Lower leg skin (tissue), 3 donors: ENCODE measurements around the gene ZFP91.

ENCODE experiments used
- POLR2A ChIP-seq, 2 donors: fragments of 450-650 bp; IDR thresholded peaks; one replicate each; pipeline ENCODE4 v1.6.1; 2016 to 2017; ENCODE audit warnings: antibody characterized with exemption in 2 of 2, mild to moderate bottlenecking in 1 of 2, moderate library complexity in 1 of 2
- TF ChIP-seq, protein P1 (sequence below), 3 donors: fragments of 450-650 bp; IDR thresholded peaks; one replicate each; pipeline ENCODE4 v1.5.1; 2016; ENCODE audit warnings: antibody characterized with exemption in 3 of 3, mild to moderate bottlenecking in 3 of 3, moderate library complexity in 2 of 3

DNA sequence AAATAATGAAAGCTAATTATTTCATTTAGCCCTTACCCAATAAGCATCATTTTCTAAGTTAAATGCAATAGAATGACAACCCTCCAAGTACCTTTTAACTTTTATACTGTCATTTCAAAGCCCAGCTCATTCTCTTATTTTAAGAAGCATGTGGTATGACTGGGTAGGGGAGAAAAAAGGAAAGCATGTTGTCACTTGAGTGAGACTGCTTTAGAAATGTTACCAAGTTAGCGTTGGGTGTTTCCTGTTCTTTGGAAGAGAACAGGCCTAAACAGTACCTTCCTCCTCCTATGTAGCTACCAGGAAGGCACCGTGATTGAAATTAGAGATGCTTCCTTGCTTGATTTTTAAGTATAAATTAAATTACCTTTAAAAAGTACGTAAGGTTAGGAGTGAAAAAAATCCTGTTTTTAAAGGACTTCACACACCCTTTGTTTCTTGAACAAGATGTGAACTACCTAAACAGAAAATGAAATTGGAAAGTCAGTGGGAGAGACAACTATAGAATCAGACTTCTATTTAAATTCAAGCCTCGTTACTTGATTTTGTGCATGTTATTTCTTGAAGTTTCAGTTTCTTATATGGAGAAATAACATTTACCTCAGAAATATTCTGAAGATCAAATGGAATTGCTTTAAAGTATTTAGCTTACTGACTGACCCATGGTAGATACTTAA is 42.9 kb downstream of the ZFP91 start:
- TF ChIP-seq, protein P1, sequence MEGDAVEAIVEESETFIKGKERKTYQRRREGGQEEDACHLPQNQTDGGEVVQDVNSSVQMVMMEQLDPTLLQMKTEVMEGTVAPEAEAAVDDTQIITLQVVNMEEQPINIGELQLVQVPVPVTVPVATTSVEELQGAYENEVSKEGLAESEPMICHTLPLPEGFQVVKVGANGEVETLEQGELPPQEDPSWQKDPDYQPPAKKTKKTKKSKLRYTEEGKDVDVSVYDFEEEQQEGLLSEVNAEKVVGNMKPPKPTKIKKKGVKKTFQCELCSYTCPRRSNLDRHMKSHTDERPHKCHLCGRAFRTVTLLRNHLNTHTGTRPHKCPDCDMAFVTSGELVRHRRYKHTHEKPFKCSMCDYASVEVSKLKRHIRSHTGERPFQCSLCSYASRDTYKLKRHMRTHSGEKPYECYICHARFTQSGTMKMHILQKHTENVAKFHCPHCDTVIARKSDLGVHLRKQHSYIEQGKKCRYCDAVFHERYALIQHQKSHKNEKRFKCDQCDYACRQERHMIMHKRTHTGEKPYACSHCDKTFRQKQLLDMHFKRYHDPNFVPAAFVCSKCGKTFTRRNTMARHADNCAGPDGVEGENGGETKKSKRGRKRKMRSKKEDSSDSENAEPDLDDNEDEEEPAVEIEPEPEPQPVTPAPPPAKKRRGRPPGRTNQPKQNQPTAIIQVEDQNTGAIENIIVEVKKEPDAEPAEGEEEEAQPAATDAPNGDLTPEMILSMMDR (IDR thresholded peaks at IDR 0.05), result no peak
- TF ChIP-seq POLR2A (IDR thresholded peaks at IDR 0.05), result no peak
